ENCODE data around the gene CDC27.

- TF ChIP-seq, protein P1, sequence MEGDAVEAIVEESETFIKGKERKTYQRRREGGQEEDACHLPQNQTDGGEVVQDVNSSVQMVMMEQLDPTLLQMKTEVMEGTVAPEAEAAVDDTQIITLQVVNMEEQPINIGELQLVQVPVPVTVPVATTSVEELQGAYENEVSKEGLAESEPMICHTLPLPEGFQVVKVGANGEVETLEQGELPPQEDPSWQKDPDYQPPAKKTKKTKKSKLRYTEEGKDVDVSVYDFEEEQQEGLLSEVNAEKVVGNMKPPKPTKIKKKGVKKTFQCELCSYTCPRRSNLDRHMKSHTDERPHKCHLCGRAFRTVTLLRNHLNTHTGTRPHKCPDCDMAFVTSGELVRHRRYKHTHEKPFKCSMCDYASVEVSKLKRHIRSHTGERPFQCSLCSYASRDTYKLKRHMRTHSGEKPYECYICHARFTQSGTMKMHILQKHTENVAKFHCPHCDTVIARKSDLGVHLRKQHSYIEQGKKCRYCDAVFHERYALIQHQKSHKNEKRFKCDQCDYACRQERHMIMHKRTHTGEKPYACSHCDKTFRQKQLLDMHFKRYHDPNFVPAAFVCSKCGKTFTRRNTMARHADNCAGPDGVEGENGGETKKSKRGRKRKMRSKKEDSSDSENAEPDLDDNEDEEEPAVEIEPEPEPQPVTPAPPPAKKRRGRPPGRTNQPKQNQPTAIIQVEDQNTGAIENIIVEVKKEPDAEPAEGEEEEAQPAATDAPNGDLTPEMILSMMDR (IDR thresholded peaks at IDR 0.05; ENCODE audit: low read depth, low read length), result no peak
- TF ChIP-seq EZH2phosphoT487 (IDR thresholded peaks at IDR 0.05; ENCODE audit: low read depth), result no peak
These were observed 24.0 kb downstream of the CDC27 start for GRCh38 chr17:47165137-47165536.

Measured in OCI-LY3 (cell line).